Panc1 (cell line): ENCODE data around the gene ZDHHC11B. TPM values are rescaled to one million over a fixed set of nuclear protein-coding genes. Genes with fewer than 3 reads are reported as not detected.

Experiments
- ATAC-seq: fragments of 200-7000 bp; cut with Tn5 transposase; 2 replicates; pipeline ENCODE4 v1.9.1; 2020; ENCODE audit warnings: mild to moderate bottlenecking, moderate library complexity
- BruUV-seq: library from RNA; stranded (reverse); fragments of 400-500 nt; replicated peaks from 2 replicates; lab custom pipeline; 2021; lab: Mats Ljungman, UMichigan
- CTCF ChIA-PET: fragments of 300-600 bp; sonication (Branson Sonifier 250); formaldehyde crosslinking; loops from one replicate; lab custom pipeline; 2022; ENCODE audit warnings: antibody characterized with exemption; lab: Charles Lee
- POLR2A ChIA-PET: fragments of 300-600 bp; sonication (Branson Sonifier 250); formaldehyde crosslinking; loops from one replicate; lab custom pipeline; 2022; ENCODE audit warnings: antibody characterized with exemption; lab: Charles Lee
- DNase-seq: peaks from one replicate; pipeline ENCODE4 v3.0.0-alpha.2; 2010; ENCODE audit warnings: low read depth, low spot score
- H3K27ac ChIP-seq: 2 replicates; pipeline ENCODE4 v1.5.1; 2011; ENCODE audit warnings: mild to moderate bottlenecking, low read length, inconsistent platforms
- H3K27me3 ChIP-seq: fragments of 200-500 bp; sonication (Bioruptor generic); 2 replicates; pipeline ENCODE4 v1.6.0; 2014; ENCODE audit warnings: low read length, inconsistent platforms; ENCODE audit not compliant: control insufficient read depth, insufficient read depth
- H3K36me3 ChIP-seq: fragments of 200-500 bp; sonication (Bioruptor generic); 2 replicates; pipeline ENCODE4 v1.5.1; 2014; ENCODE audit warnings: inconsistent platforms, mild to moderate bottlenecking, low read length, moderate library complexity; ENCODE audit not compliant: control insufficient read depth, insufficient read depth
- H3K4me1 ChIP-seq: 2 replicates; pipeline ENCODE4 v1.5.1; 2011; ENCODE audit warnings: inconsistent platforms, mild to moderate bottlenecking, low read length, moderate library complexity; ENCODE audit not compliant: control insufficient read depth, insufficient read depth
- H3K4me3 ChIP-seq, 2 experiments: 2 replicates each; pipeline ENCODE4 v1.5.1; 2011 to 2012; ENCODE audit warnings: low read depth in 2 of 2, low read length in 2 of 2, mild to moderate bottlenecking in 2 of 2, inconsistent platforms in 1 of 2, moderate library complexity in 1 of 2
- H3K9me3 ChIP-seq: fragments of 200-500 bp; sonication (Bioruptor generic); 2 replicates; pipeline ENCODE4 v1.5.1; 2014; ENCODE audit warnings: low read depth, mild to moderate bottlenecking, inconsistent platforms, low read length, moderate library complexity; ENCODE audit not compliant: control insufficient read depth, insufficient read depth
- POLR2AphosphoS5 ChIP-seq: IDR thresholded peaks from 2 replicates; pipeline ENCODE4 v1.6.1; 2012; ENCODE audit warnings: mild to moderate bottlenecking, low read depth, low read length, moderate library complexity
- SIN3A ChIP-seq: IDR thresholded peaks from 2 replicates; pipeline ENCODE4 v1.6.1; 2012; ENCODE audit warnings: low read depth, mild to moderate bottlenecking, low read length, moderate library complexity, borderline replicate concordance; ENCODE audit not compliant: insufficient read depth
- TCF7L2 ChIP-seq: IDR thresholded peaks from 2 replicates; pipeline ENCODE4 v1.6.1; 2011; ENCODE audit warnings: mild to moderate bottlenecking, low read depth, low read length, inconsistent platforms
- in situ Hi-C: cut with HindIII; loops from 2 replicates; pipeline ENCODE4 v1.10.0; 2016; ENCODE audit warnings: low sequenced_read_pairs, low pct_unique_long_range_greater_than_20kb
- intact Hi-C: fragments of 100-400 bp; cut with micrococcal nuclease; formaldehyde crosslinking; loops from one replicate; pipeline ENCODE4 v1.10.0; 2022; ENCODE audit not compliant: unreplicated experiment
- total RNA-seq: library from RNA; stranded (reverse); gene quantifications from one replicate; pipeline ENCODE4 v1.2.1, GENCODE V29; 2021; ENCODE audit not compliant: unreplicated experiment
- TF ChIP-seq, protein P1 (sequence below), 2 experiments: IDR thresholded peaks; 2 replicates each; pipeline ENCODE4 v1.6.1; 2011 to 2012; ENCODE audit warnings: low read depth in 2 of 2, control low read depth in 1 of 2, low read length in 1 of 2, mild to moderate bottlenecking in 1 of 2, moderate library complexity in 1 of 2; ENCODE audit not compliant: insufficient read depth in 1 of 2
- TF ChIP-seq, protein P2 (sequence below): fragments of 450-650 bp; IDR thresholded peaks from 2 replicates; pipeline ENCODE4 v1.5.1; 2017; ENCODE audit warnings: mild to moderate bottlenecking

The ZDHHC11B gene
- total RNA-seq, 1 experiment from 2014 or later, result 1.4 TPM

DNA sequence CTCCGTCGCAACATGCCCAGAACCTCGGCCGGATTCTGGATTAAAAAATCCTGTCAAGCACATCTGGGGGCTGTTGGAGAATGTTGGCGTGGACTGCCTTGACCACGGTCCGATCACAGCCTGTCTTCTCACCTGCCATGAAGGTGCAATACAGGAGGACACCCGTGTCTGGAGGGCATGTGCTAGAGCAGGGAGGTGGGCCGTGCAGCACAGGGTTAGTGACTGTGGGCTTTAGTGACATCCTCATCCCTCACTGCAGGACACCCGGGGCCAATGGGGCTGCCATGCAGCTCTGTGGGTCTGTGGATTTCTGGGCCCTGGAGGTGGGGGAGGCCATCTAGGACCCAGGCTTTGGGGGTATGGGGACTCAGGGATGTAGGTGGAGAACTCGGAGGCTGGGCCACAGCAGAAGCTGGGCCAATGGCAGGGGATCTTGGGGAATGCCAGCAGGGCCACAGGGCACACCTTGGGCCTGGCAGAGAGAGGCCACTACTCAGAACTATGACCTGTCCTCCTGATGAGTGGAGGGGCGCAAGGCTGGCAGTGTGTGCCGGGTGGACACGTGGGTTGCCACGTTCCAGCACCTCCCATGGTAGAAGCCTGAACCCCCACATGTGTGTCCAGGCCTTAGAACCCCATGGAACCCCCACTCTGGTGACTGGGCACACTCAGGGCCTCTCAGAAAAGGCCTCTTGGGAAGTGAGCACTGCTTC, 23.3 kb downstream of the ZDHHC11B start:
- ChIA-PET POLR2A (no interaction called here), CTCF (no interaction called here)
- intact Hi-C loops (no loop called here), in situ Hi-C loops (no loop called here)
- H3K4me1 ChIP-seq, result peaks cover 8% of the 10 kb centered on the region; the same call in 1 of the 2 replicates
- TF ChIP-seq, protein P1, sequence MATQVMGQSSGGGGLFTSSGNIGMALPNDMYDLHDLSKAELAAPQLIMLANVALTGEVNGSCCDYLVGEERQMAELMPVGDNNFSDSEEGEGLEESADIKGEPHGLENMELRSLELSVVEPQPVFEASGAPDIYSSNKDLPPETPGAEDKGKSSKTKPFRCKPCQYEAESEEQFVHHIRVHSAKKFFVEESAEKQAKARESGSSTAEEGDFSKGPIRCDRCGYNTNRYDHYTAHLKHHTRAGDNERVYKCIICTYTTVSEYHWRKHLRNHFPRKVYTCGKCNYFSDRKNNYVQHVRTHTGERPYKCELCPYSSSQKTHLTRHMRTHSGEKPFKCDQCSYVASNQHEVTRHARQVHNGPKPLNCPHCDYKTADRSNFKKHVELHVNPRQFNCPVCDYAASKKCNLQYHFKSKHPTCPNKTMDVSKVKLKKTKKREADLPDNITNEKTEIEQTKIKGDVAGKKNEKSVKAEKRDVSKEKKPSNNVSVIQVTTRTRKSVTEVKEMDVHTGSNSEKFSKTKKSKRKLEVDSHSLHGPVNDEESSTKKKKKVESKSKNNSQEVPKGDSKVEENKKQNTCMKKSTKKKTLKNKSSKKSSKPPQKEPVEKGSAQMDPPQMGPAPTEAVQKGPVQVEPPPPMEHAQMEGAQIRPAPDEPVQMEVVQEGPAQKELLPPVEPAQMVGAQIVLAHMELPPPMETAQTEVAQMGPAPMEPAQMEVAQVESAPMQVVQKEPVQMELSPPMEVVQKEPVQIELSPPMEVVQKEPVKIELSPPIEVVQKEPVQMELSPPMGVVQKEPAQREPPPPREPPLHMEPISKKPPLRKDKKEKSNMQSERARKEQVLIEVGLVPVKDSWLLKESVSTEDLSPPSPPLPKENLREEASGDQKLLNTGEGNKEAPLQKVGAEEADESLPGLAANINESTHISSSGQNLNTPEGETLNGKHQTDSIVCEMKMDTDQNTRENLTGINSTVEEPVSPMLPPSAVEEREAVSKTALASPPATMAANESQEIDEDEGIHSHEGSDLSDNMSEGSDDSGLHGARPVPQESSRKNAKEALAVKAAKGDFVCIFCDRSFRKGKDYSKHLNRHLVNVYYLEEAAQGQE (IDR thresholded peaks at IDR 0.05; ENCODE audit: insufficient read depth in 1 of 2, low read depth in 2 of 2, low read length in 1 of 2), result no peak
- TF ChIP-seq TCF7L2 (no peak), SIN3A (no peak), POLR2AphosphoS5 (no peak)
- TF ChIP-seq, protein P2, sequence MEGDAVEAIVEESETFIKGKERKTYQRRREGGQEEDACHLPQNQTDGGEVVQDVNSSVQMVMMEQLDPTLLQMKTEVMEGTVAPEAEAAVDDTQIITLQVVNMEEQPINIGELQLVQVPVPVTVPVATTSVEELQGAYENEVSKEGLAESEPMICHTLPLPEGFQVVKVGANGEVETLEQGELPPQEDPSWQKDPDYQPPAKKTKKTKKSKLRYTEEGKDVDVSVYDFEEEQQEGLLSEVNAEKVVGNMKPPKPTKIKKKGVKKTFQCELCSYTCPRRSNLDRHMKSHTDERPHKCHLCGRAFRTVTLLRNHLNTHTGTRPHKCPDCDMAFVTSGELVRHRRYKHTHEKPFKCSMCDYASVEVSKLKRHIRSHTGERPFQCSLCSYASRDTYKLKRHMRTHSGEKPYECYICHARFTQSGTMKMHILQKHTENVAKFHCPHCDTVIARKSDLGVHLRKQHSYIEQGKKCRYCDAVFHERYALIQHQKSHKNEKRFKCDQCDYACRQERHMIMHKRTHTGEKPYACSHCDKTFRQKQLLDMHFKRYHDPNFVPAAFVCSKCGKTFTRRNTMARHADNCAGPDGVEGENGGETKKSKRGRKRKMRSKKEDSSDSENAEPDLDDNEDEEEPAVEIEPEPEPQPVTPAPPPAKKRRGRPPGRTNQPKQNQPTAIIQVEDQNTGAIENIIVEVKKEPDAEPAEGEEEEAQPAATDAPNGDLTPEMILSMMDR, result no peak
- H3K9me3 ChIP-seq, result no peaks in the 10 kb centered on the region
- H3K4me3 ChIP-seq, result no peak overlapping the region
- ATAC-seq (no peak), DNase-seq (no peak)
- no peaks in the 10 kb centered on the region for H3K36me3 ChIP-seq
- no peaks in the 10 kb centered on the region for H3K27me3 ChIP-seq
- no peak overlapping the region for H3K27ac ChIP-seq
- BruUV-seq, result no TSS peak

DNA sequence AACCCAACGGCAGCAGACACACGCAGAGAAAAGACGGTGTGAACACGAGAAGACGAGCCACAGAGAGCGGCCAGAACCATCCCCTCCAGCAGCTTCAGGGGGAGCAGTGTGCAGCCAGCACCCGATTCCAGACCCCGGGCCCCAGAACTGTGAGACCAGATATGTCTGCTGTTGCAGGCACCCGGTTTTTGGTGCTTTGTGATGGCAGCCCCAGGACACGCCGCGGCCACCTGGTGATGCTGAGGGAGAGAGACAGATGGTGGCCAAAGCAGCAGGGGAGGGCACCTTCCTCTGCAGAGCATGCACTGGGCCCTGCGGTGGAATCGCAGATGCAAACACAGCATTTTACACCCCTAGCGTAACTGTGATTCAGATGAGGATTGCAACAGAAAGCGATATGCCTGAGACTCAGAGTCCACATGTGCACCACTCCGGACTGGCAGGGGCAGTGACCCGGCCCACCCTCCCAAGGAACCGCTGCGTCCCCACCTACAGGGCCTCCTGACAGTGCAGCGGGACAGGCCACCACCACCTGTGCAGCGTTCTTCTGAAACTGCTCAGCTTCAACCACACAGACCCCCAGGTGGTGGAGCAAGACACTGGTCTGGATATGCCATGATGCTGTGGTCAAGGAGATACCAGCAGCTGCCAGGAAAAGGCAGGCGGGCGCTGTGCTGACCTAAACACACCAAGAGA, 24.0 kb downstream of the ZDHHC11B start:
- in situ Hi-C loops, result no loop called here
- CTCF ChIA-PET, result no interaction called here
- no peaks in the 10 kb centered on the region for H3K36me3 ChIP-seq
- no peak overlapping the region for H3K27ac ChIP-seq
- BruUV-seq, result no TSS peak
- H3K4me1 ChIP-seq, result peaks cover 8% of the 10 kb centered on the region; the same call in 1 of the 2 replicates
- no peak for TF ChIP-seq SIN3A
- TF ChIP-seq TCF7L2, result no peak
- TF ChIP-seq, protein P1 (IDR thresholded peaks at IDR 0.05; ENCODE audit: insufficient read depth in 1 of 2, low read depth in 2 of 2, low read length in 1 of 2), result no peak
- no peak for TF ChIP-seq POLR2AphosphoS5
- TF ChIP-seq, protein P2, result no peak
- H3K4me3 ChIP-seq, result no peak overlapping the region
- no peaks in the 10 kb centered on the region for H3K27me3 ChIP-seq
- no peaks in the 10 kb centered on the region for H3K9me3 ChIP-seq
- no peak for DNase-seq
- intact Hi-C loops, result no loop called here
- no peak for ATAC-seq
- POLR2A ChIA-PET, result no interaction called here
